NCI-H2196 treated with DMSO at 0.1 percent for 48 hours (cell line): ENCODE results near the gene KCNA3.

ENCODE experiments used
- DNase-seq: peaks from one replicate; lab custom pipeline; 2025; ENCODE audit not compliant: unreplicated experiment; lab: John Stamatoyannopoulos, UW

KCNA3 gene

DNA sequence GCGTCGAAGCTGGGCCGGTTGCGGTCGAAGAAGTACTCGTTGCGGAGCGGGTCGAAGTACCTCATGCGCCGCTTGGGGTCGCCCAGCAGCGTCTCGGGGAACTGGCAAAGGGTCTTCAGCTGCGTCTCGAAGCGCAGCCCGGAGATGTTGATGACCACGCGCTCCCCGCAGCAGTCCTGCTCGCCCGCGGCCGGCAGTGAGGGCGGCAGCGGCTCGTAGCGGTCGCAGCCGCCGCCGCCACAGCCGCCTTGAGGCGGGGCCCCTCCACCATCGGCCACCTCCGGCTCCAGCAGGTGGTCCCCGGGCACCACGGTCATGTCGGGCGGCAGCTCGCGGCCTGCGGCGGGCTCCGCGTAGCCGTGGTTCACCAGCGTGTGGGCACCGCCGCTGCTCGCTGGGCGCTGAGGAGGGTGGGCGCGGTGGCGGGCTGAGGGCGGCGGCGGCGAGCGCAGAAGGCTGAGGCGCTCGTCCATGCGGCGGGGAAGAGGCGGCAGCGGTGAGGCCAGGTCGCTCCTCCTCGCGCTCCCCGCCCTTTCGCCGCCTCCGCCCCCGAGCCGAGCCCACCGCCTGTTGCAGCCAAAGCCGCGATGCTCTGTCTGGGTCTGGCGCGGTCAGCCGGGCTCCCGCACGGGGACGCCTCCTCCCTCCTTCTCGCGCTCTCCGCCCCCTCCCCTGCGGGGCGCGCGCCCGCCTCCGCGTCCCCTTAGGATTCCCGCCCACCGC lies at the start of gene KCNA3:
TSS of gene KCNA3 (minus strand) at position 604 of the 723 bp plus-strand sequence. CDS start at position 473, 131 bp downstream.
- DNase-seq, result peak; percentile 51

DNA sequence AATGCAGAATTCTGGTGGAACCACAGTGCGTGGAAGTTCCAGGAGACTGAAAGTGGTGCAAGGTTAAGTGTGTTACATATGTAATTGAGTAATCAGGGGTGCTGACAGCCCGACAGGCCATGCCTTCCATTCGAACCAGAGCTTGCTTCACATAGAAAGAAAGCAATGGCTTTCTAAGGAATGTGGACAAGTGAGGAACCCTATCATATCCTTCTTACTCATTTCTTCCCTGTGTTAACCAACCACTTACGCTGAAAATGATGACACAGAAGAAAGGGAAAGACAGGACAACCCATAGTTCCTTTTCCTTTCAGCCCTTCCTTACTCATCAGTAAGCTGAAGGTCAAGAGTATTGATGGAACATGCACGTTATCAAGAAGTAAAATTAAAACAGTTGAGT lies 48.1 kb upstream of the KCNA3 start:
- no peak for DNase-seq

DNA sequence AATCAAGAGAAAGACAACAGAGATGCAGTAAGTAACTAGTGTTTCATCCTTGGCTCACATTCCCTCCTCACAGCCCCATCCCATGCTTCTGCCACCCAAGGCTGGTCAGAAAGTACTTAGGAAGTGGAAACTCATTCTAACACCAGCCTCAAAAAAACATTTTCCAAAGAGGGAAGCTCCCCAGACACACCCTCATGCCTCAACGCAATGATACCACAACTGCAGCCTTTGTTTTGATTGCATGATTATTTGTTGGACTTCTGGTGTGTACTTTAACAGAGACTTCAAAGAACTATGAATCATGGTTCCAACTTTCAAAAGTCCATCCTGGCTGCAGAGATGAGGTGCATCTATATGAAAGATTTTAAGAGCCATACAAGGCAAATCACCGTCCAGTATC lies 45.2 kb upstream of the KCNA3 start:
- DNase-seq, result no peak

DNA sequence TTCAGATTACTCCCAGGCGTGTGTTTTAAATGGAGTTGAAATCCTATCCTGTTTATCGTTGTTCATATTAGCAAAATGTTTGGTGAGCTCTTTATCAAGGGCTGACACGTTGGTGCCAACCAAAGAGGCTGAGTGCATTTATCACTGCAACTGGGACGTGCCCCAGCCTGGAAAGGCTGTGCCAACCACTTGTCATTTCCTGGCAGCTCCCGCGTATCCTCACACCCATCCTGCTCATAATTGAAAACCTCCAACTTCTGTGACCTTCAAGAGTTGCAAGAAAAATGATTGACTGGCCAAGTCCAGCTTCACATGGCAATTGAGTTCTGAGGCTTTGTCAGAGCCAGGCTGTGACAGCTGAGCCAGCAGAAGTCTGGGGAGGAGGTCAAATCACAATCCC lies 43.7 kb upstream of the KCNA3 start:
- peak; percentile 13 for DNase-seq

DNA sequence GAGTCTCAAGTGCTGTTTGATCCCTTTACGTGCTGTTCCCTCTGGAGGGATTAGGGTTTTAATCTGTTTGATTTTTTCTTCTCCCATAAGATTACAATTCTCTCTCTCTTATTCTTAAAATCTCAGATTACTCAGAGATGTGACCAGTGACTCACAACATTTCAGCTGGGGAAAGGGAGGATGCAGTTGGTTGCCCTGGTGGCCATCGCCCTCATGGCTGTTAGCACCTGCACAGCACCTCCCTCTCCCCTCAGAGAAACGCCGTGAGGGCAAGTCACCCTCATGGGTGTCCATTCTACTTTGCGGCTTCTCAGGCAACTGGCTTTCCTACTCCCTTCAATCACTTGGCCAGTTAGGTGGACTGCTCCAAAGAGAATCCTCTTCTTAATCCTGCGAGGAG lies 42.4 kb upstream of the KCNA3 start:
- DNase-seq, result no peak

DNA sequence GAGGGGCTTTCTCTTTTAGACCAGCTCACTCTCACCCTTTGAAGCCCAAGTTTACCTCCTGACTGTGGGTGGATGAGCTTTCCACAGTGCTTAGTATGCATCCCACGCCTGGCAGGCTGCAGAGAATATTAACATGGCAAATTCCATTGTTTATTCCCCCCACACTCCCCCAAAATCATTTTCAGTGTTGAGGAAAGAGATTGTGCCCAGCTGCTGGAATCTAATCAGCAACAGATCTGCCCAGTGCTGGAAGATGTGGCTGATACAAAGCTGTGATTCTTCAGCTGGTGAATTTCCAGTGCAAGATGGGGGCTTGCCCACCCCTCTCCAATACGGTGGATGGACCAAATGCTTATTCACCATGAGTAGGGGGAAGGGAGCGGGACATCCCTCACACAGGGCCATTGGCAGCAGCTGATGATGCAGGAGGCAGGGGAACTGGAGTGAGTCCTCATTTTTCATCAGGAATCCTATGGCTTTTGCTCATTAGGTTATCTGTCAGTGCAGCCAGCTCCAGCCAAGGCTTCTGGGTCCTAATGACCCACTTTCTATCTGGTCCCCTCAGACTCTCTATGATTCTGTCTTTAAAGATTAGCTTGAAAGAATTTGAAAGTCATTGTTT lies 39.7 kb upstream of the KCNA3 start:
- DNase-seq, result no peak

DNA sequence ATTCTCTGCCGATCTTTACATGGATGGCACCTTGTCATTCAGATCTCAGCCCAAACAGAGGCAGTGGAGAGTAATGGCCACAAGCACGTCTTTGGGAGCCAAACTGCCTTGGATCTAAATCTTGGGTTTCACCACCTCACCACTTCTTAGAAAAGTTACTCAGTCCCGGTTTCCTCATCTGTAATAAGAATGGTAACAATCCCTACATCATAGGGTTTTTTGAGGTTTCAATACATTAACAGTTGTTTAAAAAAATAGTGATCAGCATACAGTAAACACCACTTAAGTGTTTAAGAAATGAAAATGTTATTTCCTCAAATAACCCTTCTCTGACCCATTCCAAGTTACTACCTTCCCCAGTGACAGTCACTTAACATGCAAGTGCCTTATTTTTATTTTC lies 38.5 kb upstream of the KCNA3 start:
- no peak for DNase-seq

DNA sequence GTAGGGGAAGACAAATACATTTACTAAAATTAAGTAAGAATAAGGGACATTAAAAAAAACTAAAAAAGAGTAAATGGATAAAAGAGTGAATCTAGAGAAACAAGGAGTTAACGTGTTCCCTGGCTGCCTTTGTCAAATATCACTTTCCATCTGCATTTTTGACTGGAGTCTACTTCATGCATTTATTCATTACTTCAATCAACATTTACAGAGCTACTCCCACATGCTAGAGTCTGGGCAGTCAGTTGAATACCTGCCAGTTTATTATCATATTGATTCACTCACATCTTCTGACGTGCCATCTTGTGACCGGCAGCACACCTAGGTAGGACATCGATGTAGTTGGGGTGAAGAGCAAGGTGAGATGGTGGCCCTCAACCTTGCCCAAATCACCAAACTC lies 35.6 kb upstream of the KCNA3 start:
- no peak for DNase-seq

DNA sequence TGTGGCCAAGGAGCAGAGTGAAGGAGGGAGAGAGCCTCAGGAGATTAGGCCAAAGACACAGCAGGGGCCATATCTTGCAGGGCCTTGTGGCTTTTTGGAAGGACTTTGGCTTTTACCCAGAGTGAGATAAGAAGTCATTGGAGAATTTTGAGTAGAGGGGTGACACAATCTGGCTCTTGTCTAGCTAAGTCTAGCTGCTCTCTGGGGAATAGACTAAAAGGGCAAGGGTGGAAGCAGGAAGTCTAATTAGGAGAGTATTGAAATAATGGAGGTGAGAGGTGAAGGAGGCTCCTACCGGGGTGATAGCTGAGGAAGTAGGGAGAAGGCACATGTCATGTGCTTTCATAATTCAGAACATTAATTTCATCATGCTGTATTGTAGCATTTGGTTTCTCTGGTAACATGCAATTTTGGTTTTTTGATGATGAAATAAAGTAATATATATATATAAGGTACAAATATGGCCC lies 34.3 kb upstream of the KCNA3 start:
- DNase-seq, result no peak

DNA sequence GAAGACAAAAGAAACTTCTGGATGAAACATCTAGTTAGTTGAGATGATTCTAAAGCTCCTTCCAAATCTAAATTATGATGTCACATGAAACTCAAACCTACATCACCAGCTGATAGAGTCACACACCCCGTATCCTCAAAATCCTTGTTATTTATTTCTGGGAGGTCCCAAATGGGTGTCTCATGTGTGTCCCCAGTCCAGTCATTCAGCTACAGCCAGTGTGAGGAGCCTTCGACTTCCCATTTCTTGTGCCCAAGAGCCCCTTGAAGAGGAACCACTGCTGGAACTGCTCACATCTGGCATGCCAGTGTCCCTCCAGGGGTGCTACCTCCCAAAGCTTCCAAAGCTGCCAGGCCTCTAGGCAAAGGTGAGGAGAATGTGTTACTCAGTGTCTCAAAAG lies 32.5 kb upstream of the KCNA3 start:
- no peak for DNase-seq

DNA sequence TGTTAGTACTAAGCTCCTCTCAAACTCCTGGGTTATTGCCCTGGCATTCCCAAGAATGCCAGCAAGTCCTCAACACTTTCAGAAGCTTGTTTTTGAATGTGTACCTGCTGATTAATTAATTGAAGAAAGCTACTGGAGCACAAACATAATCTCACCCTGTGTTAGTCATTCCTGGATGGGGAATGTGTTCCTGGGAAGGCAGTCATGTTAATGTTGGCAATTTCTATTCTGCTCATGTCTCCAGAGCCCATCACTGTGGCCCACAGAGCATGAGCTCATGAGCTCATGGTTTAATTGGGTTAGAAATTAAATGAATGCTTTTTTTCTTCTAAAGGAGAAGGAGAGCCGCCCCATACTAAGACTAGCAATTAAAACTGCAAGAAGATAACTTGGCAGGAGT lies 31.9 kb upstream of the KCNA3 start:
- no peak for DNase-seq

DNA sequence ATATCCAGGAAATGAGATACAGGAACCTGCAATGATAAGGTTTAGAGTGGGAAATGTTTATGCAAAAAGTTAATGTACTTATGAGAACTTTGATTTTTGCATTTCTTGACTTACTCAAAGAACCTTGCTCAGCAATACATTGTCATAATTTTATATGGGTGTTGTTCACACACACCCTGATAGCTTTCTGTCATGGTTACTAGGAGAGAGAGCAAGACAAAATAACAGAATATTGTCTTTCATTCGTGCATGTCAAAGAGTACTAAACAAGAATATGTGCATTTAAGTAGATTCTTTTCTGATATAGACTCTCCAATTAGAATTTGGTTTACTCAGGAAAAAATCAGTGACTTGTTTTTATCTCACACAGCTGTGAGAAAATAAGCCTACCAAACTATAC lies 27.5 kb upstream of the KCNA3 start:
- DNase-seq, result no peak

DNA sequence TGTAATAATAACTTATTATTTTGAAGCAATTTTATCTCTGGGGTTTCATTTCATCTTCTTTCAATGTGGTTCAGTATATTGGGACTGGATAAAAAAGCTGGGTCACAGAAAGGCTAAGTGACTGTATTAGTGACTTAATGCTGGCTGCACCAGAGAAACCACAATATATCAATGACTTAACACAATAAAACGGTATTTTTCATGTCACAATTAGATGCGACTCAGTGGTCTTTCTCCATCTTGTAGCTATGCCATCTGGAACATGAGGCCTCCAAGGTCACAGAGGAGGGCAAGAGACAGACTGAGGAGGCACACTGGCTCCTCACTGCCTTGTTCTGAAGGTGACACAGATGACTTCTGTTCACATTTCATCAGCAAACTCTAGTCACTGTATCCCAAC lies 26.0 kb upstream of the KCNA3 start:
- DNase-seq, result no peak

DNA sequence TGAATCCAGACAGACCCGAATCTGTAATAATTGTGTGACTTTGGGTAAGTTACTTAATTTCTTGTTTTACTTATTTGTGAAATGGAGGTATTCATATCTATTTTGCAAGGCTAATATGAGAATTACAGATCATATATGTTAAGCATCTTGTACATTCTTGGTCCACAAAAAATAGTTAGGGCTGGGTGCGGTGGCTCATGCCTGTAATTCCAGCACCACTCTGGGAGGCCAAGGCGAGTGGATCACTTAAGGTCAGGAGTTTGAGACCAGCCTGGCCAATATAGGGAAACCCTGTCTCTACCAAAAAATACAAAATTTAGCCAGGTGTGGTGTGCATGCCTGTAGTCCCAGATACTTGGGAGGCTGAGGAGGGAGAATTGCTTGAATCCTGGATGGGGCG lies 22.9 kb upstream of the KCNA3 start:
- DNase-seq, result no peak

DNA sequence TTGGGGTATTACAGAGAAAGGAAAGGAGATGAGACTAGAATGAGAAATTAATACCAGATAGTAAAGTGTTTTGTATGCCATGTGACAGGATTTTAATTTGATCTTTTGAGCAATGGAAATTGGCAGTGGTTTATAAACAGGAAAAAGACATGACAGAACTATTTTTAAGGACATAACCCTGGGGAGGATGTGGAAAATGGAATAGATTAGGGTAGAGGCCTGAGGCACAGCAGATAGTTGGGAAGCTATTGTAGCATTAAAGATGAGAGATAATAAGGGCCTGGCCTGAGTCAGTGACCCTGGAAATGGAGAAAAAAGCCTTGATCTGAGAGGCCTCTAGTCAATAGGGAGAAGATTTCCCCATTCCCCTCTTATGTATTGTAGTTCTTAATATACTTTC lies 22.1 kb upstream of the KCNA3 start:
- DNase-seq, result no peak

DNA sequence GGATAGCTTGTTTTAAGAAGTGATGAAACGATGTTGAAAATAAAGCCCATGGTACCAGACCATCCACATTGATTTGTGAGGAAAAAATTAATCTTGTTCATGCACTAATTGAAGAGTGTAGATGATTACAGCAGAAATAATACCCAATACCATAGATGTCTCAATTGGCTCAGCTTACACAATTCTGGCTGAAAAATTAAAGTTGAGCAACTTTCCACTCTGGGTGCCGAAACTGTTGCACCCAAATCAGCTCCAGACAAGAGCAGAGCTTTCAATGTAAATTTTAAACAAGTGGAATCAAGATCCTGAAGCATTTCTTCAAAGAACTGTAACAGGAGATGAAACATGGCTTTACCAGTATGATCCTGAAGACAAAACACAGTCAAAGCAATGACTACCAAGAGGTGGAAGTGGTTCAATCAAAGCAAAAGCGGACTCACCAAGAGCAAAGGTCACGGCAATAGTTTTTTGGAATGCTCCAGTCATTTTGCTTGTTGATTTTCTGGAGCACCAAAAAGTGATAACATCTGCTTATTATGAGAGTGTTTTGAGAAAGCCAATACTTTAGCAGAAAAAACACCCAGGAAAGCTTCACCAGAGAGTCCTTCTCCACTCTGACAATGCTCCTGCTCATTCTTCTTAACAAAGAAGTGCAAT lies 16.1 kb upstream of the KCNA3 start:
- no peak for DNase-seq

DNA sequence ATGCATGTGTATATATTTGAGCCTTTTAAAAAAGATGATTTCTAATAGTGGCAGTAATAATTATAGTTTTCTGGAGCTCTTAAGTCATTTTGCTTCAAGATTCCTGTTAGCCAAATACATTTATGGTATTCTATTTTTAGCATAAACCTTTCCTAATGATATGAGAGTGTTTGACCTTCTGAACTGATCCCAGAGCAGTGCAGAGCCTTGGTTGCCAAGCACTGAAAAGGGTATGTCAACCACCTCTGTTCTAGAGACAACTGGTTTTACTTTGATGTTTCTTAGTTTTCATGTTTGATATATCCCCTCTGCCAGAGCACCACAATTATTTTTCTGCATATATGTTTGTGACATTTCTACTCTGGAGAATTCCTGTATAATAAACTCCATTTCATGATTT lies 15.1 kb upstream of the KCNA3 start:
- DNase-seq, result no peak

DNA sequence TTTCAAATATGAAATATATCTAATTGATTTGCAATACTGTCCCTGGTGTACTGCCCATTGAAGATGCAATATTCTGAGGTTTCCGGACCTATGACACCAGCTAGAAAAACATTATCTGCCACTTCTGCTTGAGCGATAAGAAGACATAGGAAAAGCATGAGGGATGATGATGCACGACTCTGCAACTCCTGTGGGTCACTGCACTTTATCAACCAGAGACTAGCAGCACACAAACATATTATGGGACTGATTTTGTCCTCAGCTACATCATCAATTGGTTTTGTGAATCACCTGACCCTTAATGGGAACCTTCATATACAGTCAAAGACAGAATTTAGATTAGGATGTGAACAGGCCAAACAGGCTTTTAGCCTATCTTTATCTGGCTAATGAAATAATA lies 13.8 kb upstream of the KCNA3 start:
- DNase-seq, result no peak

DNA sequence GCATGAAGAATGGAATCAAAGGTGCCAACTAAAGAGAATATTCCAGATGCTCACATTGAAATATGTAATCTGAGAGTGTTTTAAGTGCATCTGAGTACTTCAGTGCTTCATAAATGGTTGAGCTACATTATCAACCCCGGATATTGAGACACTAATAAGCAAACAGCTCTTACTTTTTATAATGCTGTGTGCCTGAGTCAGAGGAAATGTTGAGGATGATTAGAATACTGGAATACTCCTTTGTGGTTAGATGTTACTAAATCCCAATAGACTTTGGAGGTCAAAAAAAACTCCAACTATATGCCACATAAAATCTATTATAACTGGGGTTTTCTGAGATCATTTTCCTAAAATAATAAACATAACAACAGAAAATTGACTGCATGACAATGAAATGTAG lies 12.5 kb upstream of the KCNA3 start:
- DNase-seq, result no peak

DNA sequence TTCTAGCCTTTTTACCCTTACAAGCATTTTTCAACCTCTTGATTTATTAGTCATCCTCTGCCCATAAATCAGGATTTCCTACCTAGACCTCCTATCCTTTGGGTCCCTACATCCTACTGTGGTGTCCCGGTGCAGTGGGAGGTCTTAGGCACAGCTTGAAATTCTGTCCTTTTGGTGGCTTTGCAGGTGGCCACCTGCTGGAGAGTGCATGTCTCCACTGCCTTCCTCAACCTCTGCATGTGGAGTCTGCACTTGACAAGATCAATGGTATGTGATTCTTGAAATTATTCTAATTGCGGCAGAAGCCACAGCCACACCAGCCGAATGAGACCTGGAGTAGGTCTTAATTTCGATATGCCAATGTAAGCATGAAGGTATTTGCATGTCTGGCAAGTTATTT lies 11.4 kb upstream of the KCNA3 start:
- DNase-seq, result no peak

DNA sequence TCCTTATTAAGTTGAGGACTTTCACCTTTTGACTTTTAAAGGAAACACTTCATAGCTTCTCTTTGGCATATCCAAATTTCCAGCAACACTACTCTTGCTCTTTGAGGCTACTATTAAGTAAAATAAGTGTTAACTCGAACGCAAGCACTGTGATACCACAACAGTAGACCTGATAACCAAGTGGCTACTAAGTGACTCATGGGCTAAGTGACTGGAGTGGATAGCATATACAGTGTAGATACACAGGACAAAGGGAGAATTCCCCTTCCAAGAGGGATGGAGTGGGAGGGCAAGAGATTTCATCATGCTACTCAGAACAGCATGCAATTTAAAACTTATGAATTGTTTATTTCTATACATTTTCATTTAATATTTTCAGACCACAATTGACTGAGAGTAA lies 9.8 kb upstream of the KCNA3 start:
- DNase-seq, result no peak

DNA sequence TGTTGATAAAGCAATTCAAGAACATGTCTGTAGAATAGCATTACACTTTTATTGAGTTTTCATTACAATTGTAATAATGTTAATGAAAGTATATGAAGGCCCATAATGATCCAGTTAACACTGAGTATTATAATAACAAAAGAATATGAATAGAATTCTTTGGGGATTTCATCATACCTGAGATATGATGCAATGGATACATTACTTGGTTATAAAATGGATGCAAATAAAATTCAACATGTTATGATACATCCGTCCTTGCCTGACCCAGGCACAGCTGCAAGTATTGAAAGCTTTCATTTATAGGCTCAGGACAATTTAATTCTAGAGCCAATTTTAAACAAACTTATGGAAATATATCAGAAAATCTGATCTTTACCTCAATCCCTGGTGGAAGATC lies 8.2 kb upstream of the KCNA3 start:
- no peak for DNase-seq
